ENCODE data around the gene NFKBIA. TPM values are rescaled to one million over a fixed set of nuclear protein-coding genes. Genes with fewer than 3 reads are reported as not detected.
A peak's percentile ranks its signal among the peaks of the same experiment; 100 is the strongest.

The NFKBIA gene
- polyA plus RNA-seq, 2 of the 4 experiments (the other 2 are of a cell fraction) = 65.0 to 115 TPM

DNA sequence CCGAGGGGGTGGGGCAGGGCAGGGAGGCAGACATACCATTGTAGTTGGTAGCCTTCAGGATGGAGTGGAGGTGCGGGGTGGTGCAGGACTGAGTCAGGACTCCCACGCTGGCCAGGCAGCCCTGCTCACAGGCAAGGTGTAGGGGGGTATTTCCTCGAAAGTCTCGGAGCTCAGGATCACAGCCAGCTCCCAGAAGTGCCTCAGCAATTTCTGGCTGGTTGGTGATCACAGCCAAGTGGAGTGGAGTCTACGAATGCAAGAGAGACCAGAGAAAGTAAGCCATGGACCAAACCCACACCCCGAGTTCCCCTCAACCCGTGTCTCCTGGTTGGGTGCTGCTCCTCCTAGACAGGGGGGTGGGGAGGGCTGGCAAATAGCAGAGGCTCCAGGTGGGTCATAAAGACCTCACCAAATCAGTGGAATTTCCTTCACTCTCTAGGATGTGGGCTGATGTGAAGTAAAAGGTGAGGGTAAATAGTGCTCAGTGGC lies 1.4 kb downstream of the NFKBIA start:
- WGBS (ENCODE audit: missing lambda C conversion rate) = 0% methylated on average over 8 of the region's 8 CpGs
- peak overlapping the region; percentile 97 for H3K4me3 ChIP-seq
- peak overlapping the region; percentile 98 for H3K4me2 ChIP-seq
- ATAC-seq (peak in 1 of 2 experiments; percentile 6; a peak in 3 of 6 replicates), FAIRE-seq (no peak), DNase-seq (ENCODE audit: low read depth in 1 of 2, low spot score in 1 of 2) (no peak)
- H3K4me1 ChIP-seq = peaks cover 66% of the 10 kb centered on the region
- no peak for TF ChIP-seq MAZ (IDR thresholded peaks at IDR 0.05; ENCODE audit: borderline replicate concordance, low read depth, low read length)
- TF ChIP-seq GATA3 (IDR thresholded peaks at IDR 0.05; ENCODE audit: borderline replicate concordance) = no peak
- TF ChIP-seq, protein P1, sequence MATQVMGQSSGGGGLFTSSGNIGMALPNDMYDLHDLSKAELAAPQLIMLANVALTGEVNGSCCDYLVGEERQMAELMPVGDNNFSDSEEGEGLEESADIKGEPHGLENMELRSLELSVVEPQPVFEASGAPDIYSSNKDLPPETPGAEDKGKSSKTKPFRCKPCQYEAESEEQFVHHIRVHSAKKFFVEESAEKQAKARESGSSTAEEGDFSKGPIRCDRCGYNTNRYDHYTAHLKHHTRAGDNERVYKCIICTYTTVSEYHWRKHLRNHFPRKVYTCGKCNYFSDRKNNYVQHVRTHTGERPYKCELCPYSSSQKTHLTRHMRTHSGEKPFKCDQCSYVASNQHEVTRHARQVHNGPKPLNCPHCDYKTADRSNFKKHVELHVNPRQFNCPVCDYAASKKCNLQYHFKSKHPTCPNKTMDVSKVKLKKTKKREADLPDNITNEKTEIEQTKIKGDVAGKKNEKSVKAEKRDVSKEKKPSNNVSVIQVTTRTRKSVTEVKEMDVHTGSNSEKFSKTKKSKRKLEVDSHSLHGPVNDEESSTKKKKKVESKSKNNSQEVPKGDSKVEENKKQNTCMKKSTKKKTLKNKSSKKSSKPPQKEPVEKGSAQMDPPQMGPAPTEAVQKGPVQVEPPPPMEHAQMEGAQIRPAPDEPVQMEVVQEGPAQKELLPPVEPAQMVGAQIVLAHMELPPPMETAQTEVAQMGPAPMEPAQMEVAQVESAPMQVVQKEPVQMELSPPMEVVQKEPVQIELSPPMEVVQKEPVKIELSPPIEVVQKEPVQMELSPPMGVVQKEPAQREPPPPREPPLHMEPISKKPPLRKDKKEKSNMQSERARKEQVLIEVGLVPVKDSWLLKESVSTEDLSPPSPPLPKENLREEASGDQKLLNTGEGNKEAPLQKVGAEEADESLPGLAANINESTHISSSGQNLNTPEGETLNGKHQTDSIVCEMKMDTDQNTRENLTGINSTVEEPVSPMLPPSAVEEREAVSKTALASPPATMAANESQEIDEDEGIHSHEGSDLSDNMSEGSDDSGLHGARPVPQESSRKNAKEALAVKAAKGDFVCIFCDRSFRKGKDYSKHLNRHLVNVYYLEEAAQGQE (IDR thresholded peaks at IDR 0.05) = no peak
- POLR2A ChIA-PET = interaction anchor here (0.6 to 4.2 kb wide), 29 partner anchors 12 to 702 kb away, joined by 3 to 62 read pairs (median 8); partner anchors contain the start of genes FAM177A1, PPP2R3C, PRORP and PSMA6
- H3K9me3 ChIP-seq = no peaks in the 10 kb centered on the region
- H3K27ac ChIP-seq = peak overlapping the region; percentile 99
- CTCF ChIA-PET = interaction anchor here (0.7 to 6.5 kb wide), 13 partner anchors 9 to 360 kb away, joined by 3 to 35 read pairs (median 5); partner anchors contain the start of gene PSMA6

DNA sequence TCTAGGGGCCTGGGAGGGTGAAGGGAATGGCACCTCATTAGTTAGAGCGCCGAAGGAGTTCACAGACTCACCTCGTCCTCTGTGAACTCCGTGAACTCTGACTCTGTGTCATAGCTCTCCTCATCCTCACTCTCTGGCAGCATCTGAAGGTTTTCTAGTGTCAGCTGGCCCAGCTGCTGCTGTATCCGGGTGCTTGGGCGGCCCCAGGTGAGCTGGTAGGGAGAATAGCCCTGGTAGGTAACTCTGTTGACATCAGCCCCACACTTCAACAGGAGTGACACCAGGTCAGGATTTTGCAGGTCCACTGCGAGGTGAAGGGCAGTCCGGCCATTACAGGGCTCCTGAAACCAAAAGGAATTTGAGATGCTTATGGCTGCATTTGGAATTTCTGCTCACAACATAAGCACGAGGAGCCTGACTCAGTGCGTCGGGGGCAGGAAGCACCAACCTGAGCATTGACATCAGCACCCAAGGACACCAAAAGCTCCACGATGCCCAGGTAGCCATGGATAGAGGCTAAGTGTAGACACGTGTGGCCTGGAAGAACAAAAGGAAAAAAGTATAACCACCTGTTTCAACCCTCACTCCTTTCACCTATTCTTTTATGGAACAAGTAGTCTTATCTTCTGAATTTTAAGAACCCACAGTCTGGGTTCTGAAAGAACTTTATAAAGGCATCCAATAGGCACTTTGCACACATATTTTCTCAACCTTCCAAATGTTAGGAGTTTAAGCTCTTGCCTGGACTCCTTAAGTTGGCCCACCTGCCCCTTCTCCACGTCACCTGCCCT lies 2.0 kb downstream of the NFKBIA start:
- ChIA-PET CTCF (interaction anchor here (0.7 to 6.5 kb wide), 7 partner anchors 14 to 269 kb away, joined by 3 to 35 read pairs (median 4); no protein-coding TSS in a partner anchor), POLR2A (interaction anchor here (0.6 to 4.2 kb wide), 8 partner anchors 27 to 388 kb away, joined by 5 to 62 read pairs (median 35); partner anchors contain the start of genes FAM177A1 and PSMA6)
- H3K27ac ChIP-seq = peak overlapping the region; percentile 99
- no peak for ATAC-seq
- H3K4me3 ChIP-seq = peak overlapping the region; percentile 97
- WGBS (ENCODE audit: missing lambda C conversion rate) = 22% methylated on average over 14 of the region's 14 CpGs
- FAIRE-seq = no peak
- peak overlapping the region; percentile 98 for H3K4me2 ChIP-seq
- TF ChIP-seq, protein P2, sequence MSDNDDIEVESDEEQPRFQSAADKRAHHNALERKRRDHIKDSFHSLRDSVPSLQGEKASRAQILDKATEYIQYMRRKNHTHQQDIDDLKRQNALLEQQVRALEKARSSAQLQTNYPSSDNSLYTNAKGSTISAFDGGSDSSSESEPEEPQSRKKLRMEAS (IDR thresholded peaks at IDR 0.05) = 0 out of 2 replicates have a peak, but pooled peaks have one; percentile 20
- TF ChIP-seq MYC (IDR thresholded peaks at IDR 0.05; ENCODE audit: borderline replicate concordance, low read length) = no peak
- no peaks in the 10 kb centered on the region for H3K9me3 ChIP-seq
- H3K4me1 ChIP-seq = peaks cover 73% of the 10 kb centered on the region
- DNase-seq (ENCODE audit: low read depth in 1 of 2, low spot score in 1 of 2) = no peak

DNA sequence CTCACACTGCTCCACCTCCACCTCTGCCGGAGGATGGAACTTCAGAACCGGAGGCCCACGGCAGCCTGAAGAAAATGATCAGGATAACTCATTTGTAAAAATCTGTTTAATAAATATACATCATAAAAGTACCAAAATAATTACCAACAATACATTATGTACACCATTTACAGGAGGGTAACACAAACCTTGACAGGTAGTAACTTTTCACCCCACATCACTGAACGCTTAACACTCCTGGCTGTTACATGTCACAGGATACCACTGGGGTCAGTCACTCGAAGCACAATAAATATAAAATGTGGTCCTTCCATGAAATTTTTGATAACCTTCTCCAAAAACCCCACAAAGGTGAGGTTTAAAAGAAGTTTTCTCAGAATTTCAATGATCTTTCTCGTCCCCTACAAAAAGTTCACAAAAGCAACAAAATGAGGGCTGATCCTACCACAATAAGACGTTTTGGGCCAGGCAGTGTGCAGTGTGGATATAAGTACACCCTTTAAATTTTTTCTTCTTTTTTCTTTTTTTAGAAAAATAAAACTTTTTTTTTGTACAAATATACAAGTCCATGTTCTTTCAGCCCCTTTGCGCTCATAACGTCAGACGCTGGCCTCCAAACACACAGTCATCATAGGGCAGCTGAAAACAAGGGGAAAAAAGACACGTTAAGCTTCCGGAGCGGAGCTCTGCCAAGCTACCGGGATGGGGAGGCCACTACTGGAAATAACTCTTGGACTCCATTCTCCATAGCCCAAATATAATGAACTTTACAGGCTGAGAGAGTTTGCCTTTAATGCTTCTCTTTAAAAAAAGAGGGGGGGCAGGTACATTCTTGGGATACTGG lies 2.9 kb downstream of the NFKBIA start:
- 56% methylated on average over 14 of the region's 14 CpGs for WGBS (ENCODE audit: missing lambda C conversion rate)
- no peak for FAIRE-seq

DNA sequence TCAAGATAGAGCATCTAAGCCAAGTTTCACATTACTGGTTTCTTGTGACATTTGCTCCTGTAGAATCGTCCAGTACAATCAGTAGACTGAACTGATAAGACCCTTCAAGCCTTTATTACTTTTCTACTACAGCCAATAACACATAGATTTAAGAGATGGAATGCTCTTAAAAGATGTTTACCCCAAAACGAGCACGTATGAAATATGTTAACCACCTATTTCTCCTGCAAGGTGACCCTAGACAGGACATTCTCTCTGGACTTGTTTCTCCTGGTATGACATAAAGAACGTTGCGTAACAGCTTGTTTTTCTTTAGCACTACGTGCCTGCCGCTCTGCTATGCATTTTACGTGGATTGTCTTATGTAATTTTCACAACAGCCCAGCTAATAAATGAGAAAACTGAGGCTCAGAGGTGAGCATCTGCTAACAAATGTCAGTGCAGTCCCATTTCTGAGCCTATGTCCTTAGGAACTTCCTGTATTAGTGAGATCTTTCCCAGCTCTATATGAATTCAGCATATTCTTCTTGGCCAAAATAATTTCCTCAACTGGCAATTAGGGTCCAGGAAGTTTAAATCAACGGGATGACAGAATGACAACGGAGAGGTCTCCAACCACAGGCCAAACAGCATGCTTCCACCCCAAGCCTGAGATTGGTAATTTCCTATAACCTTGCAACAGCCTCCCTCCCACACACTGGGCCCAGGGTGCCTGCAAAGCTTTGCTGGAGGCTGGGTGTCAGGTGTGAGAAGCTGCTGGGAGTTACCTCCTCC lies 3.7 kb downstream of the NFKBIA start:
- Histone ChIP-seq H3K4me1 (peaks cover 64% of the 10 kb centered on the region), H3K9me3 (no peaks in the 10 kb centered on the region), H3K4me3 (peak overlapping the region; percentile 97), H3K4me2 (peak overlapping the region; percentile 98), H3K27ac (peak overlapping the region; percentile 99)
- ChIA-PET POLR2A (interaction anchor here (1.2 kb wide), 1 partner anchor 16 kb away, joined by 3 read pairs; no protein-coding TSS in a partner anchor), CTCF (interaction anchor here (6.5 kb wide), 1 partner anchor 186 kb away, joined by 35 read pairs; no protein-coding TSS in a partner anchor)
- ATAC-seq (no peak), DNase-seq (ENCODE audit: low read depth in 1 of 2, low spot score in 1 of 2) (no peak), FAIRE-seq (no peak)
- 55% methylated on average over 10 of the region's 10 CpGs for WGBS (ENCODE audit: missing lambda C conversion rate)
- peak; percentile 76 for TF ChIP-seq POLR2AphosphoS2 (conservative IDR thresholded peaks at IDR 0.05; ENCODE audit: low read length)
- no peak for TF ChIP-seq RFX5 (IDR thresholded peaks at IDR 0.05)
- peak; percentile 22 for TF ChIP-seq FOSB (CRISPR knock-in tag; IDR thresholded peaks at IDR 0.05)
- no peak for TF ChIP-seq ZNF302 (CRISPR knock-in tag; IDR thresholded peaks at IDR 0.05)
- peak; percentile 81 to 93; a peak in 3 of 4 replicates for TF ChIP-seq CEBPB (IDR thresholded peaks at IDR 0.05)
- TF ChIP-seq, protein P3, sequence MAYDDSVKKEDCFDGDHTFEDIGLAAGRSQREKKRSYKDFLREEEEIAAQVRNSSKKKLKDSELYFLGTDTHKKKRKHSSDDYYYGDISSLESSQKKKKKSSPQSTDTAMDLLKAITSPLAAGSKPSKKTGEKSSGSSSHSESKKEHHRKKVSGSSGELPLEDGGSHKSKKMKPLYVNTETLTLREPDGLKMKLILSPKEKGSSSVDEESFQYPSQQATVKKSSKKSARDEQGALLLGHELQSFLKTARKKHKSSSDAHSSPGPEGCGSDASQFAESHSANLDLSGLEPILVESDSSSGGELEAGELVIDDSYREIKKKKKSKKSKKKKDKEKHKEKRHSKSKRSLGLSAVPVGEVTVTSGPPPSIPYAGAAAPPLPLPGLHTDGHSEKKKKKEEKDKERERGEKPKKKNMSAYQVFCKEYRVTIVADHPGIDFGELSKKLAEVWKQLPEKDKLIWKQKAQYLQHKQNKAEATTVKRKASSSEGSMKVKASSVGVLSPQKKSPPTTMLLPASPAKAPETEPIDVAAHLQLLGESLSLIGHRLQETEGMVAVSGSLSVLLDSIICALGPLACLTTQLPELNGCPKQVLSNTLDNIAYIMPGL (CRISPR knock-in tag; IDR thresholded peaks at IDR 0.05; ENCODE audit: borderline replicate concordance) = peak; percentile 48; the same call in 1 of the 2 replicates
- TF ChIP-seq KDM1A (IDR thresholded peaks at IDR 0.05; ENCODE audit: low read depth) = no peak
- peak; percentile 95 for TF ChIP-seq HOXA7 (CRISPR knock-in tag; IDR thresholded peaks at IDR 0.05)
- TF ChIP-seq BHLHE40 (IDR thresholded peaks at IDR 0.05; ENCODE audit: low read depth, low read length) = no peak
- TF ChIP-seq, protein P2 (IDR thresholded peaks at IDR 0.05) = no peak
- no peak for TF ChIP-seq KDM5A (IDR thresholded peaks at IDR 0.05)
- TF ChIP-seq TP53 (CRISPR knock-in tag; IDR thresholded peaks at IDR 0.05) = 0 out of 2 replicates have a peak, but pooled peaks have one; percentile 35

More for the DNA sequence above, 2.9 kb downstream of the NFKBIA start:
- Histone ChIP-seq H3K9me3 (no peaks in the 10 kb centered on the region), H3K4me2 (peak overlapping the region; percentile 98), H3K4me1 (peaks cover 72% of the 10 kb centered on the region), H3K27ac (peak overlapping the region; percentile 99), H3K4me3 (peak overlapping the region; percentile 97)
- DNase-seq (ENCODE audit: low read depth in 1 of 2, low spot score in 1 of 2) = no peak
- CTCF ChIA-PET = interaction anchor here (0.7 to 6.5 kb wide), 5 partner anchors 15 to 186 kb away, joined by 3 to 35 read pairs (median 4); no protein-coding TSS in a partner anchor
- peak; percentile 68; the same call in 1 of the 2 replicates for TF ChIP-seq HOXA7 (CRISPR knock-in tag; IDR thresholded peaks at IDR 0.05)
- TF ChIP-seq HEYL (CRISPR knock-in tag; IDR thresholded peaks at IDR 0.05) = no peak
- POLR2A ChIA-PET = interaction anchor here (0.6 to 4.2 kb wide), 8 partner anchors 16 to 387 kb away, joined by 3 to 49 read pairs (median 6); partner anchors contain the start of gene PSMA6
- no peak for ATAC-seq

Data from A549 (cell line).